GM21367 (cell line): Measurements from ENCODE around the gene TMED3.
"Not testable (repeated sequence)": the region's sequence is repeated elsewhere in the genome, so short reads cannot be mapped to it uniquely, and the experiment has no call there.

Experiments
- ATAC-seq: cut with Tn5 transposase; IDR thresholded peaks from one replicate; pipeline ENCODE4 v1.9.1; 2021; ENCODE audit not compliant: unreplicated experiment

TMED3 gene

GRCh38 chr15:79315623-79316328, 4.9 kb downstream of the TMED3 start:
- no peak for ATAC-seq

DNA sequence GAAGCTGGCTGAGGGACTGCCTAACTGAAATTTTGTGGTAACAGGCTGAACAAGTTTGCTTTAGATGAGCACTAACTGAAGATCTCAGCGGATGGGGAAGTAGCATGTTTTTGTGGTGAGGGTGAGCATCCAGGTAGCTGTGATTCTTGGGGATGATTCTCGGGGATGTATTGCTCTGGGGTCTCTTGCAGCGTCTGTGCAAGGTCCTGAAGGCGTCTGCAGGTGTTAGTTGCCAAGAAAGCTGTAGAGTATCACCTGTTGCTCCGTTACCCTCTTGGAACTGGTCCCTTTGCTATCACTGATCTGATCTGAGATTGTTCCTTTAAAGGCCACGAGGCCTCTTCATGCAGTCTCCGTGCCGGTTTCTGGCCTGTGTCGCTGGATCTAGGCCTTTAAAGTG, 6.0 kb downstream of the TMED3 start:
- ATAC-seq: no peak

GRCh38 chr15:79319973-79320372, 9.1 kb downstream of the TMED3 start:
- not testable (repeated sequence) for ATAC-seq

- ATAC-seq: no peak
Observed at GRCh38 chr15:79321876-79322275, 11.0 kb downstream of the TMED3 start.

DNA sequence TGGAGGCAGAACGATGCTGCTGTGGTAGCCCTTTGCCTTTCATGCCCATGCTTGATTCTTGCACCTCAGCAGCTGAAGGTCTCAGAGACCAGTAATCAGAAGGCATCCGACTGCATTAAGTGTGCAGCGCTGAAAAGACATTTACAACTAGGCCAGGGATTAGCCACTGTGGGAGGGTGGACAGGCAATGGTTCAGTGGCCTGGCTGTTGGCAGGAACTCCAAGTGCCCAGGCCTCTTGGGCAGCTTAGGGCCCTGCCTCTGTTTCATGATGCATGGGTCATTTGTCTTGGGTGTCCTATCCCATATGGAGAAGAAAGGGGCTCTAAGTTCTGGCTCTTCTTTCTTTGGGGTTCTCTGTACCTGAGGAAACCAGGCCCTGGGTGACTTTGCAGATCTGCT, 11.4 kb downstream of the TMED3 start:
- no peak for ATAC-seq

DNA sequence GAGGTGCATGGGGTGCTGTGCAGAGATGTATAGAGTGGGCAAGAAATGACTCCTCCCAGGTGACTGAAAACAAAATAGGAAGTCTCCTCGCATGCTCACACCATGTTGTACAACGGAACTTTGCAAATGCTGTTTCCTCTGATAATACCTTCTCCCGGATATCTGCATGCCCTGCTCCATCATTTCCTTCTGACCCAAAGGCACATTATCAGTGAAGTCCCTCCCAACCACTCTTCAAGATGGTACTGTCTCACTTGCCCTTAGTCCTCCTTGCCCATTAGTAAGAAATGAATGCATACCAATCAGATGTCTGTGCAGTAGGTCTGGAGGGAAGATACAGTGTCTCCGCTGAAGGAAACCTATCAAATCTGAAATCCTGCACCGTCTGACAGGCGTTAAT, 12.0 kb downstream of the TMED3 start:
- no peak for ATAC-seq

DNA sequence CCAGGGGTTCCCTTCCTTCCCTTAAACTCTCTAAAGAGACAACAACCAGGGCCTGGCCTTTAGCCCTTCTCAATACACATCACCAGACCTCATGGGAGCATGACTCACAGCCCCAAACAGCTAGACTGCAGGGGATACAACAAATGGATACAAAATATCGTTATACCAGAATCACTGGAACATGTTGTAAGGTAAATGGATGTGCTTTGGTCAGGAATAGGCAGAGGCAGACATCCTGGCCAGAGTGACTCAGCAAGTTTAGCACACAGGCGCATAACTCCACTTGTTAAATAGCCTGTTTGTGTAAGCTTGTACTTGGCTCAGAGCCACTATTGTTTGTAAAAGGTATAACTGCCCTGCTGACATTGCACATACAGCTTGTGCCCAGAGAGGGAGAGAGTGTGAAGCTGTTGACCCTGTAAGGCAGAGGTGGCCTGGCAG, 18.3 kb downstream of the TMED3 start:
- no peak for ATAC-seq

DNA sequence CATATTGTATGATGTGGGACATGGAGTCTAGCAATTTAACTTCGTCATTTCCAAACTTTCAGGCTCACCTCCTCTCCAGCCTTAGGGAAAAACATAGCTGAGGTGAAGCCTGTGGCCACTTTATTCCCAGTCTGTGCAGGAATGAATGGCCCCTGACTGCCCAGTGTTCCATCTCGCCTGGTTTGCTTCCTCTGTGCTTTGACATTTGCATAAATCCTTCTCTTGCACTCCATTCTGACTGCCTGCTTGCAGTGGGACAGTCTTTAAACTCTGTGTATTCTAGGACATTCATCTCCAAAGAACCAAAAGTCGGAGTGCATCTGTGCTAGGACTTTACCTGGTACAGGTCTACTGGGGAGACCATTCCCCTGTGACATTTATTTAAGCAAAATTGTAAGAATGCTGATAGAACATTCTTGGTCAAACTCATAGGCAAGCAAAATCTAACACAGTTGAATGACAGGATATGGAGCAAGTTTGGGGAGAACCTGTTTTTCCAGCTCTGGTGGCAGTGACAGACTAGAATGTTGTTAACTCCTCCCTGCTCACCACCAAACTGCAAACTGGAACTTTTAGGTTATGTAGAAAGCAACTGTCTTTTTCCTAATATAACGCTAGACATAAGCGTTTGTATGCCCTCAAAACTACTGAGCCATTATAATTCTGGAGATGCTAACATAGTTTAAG, 22.1 kb downstream of the TMED3 start:
- no peak for ATAC-seq

DNA sequence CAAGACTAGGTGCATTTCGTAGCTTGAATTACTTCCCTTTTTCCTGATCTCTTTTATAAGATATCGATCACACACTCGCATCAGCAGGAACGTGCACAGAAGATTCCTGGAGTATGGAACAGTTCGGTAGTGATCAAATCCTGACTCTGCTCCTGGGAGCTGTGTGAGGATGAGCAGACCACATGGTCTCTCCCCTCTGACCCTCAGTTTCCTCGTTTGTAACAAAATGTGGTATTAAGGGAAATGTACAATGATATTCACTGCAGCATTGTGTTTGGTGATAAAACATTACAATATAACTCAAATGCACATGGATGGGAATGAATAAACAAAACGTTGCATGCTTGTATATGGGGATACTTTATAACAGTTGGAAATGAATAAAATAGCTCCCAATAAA, 26.7 kb downstream of the TMED3 start:
- ATAC-seq: no peak

GRCh38 chr15:79339588-79340314, 28.8 kb downstream of the TMED3 start:
- no peak for ATAC-seq

DNA sequence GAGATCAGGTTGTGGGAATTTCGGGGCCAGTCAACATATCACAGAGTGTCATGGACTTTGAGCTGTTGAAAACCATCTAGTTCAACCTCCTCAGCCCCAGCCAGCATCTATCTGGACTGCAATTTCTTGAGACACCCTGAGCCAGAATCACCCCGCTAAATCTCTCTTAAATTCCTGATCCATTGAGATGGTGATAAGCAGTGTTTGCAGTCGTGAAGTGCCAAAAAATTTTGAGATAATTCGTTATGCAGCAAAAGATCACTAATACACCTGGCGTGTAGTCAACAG, 29.3 kb downstream of the TMED3 start:
- no peak for ATAC-seq

DNA sequence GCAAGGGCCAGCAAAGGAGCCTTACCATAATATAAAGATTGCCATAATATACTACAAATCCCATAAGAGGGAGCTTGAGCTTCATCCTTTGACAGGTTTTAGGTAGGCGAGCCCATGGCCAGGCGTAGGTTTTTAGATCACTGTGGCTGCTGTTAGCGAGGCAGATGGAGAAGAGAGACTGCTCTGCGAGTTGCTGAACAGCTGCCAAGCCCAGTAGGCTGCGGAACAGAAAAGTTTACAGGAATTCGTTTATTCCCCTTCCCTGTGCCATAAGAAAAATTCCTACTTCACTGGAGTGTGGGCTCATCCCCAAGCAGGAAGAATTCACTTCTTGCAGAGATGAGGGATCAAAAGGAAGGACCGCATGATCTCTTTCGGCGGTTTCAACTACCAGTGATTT, 30.5 kb downstream of the TMED3 start:
- no peak for ATAC-seq

DNA sequence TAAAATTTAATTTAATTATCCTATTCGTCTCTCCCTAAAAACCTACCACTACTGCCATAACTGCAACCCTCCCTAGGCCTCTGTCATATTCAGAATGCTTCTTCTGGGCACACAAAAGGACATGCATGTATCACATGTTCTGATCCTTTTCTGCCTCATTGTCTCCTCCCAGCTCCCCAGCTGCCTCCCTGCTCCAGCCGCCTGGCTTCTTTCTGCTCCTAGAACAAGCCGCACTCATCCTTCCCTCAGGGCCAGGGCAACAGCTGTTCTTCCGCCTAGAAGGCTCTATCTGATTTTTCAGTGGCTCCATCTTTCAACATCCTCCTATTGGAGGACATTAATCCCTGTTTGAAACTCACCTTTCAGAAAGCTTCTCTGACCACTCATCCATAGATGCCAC, 38.6 kb downstream of the TMED3 start:
- no peak for ATAC-seq

- ATAC-seq: no peak
Observed at GRCh38 chr15:79352206-79352605, 41.3 kb downstream of the TMED3 start.

DNA sequence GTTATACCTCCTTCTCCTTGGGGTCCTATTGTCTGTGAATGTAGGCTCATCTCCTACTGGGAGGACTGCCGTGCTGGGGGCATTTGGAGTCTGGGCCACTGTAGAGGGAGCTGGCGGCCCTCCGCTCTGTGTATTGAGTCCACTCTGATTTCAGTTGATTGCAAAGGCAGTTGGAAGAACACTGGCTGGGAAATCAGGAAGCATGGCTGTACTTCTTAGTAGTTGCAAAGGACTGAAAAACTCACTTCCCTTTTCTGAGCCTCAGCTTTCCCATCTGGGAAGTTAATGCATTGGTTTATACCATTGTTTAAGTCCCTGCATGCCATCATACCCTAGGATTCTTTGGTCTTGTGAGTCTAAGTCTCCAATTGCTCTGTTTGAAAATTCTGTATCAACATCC, 46.7 kb downstream of the TMED3 start:
- ATAC-seq: no peak

GRCh38 chr15:79358069-79358468, 47.2 kb downstream of the TMED3 start:
- no peak for ATAC-seq

DNA sequence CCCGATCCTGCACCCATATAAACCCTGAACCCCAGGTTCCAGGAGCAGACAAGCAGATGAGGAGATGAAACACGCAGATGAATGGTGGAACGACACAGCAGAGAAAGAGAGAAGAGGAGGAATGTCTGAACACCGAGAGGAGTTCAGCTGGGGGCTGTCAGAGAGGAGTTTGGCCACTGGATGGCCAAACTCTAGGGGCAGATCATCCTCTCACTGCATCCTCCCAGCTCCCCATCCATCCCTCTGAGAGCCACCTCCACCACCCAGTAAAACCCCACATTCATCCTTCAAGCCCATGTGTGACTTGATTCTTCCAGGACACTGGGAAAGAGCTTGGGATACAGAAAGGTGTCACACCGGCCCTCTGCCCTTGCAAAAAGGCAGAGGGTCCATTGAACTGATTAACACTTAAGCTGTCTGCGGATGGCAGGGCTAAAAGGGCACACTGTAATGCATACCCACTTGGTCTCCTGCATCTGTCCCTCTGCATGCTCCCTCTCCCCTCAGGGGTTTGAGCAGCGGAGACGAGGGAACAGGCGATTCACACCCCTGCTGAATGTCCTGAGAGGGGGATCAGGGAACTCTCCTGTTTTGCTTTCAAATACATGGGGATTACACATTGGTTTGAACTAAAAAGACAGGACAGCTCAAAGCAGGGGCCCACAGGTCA, 53.8 kb downstream of the TMED3 start:
- no peak for ATAC-seq

GRCh38 chr15:79365765-79366164, 54.9 kb downstream of the TMED3 start:
- ATAC-seq: no peak

DNA sequence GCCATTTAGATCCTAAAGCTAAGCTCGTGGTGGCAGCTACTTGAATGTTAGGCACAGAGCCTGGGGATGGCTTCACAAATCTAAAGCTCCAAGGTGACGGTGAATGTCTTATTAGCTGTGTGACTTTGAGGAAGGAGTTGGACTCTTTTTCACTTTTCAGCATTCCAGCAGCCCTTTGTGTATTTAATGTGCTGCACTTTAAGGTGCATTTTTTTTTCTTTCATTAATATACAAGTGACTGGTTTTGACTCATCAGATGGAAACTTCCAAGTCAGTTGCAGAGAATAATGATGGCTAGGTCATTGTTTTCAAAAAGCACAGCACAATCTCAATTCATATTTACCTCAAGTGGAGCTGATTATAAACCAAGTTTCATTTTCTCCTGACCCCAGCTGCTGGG, 55.8 kb downstream of the TMED3 start:
- ATAC-seq: no peak

- ATAC-seq: no peak
Observed at GRCh38 chr15:79370716-79371115, 59.8 kb downstream of the TMED3 start.

GRCh38 chr15:79371591-79371990, 60.7 kb downstream of the TMED3 start:
- ATAC-seq: no peak

DNA sequence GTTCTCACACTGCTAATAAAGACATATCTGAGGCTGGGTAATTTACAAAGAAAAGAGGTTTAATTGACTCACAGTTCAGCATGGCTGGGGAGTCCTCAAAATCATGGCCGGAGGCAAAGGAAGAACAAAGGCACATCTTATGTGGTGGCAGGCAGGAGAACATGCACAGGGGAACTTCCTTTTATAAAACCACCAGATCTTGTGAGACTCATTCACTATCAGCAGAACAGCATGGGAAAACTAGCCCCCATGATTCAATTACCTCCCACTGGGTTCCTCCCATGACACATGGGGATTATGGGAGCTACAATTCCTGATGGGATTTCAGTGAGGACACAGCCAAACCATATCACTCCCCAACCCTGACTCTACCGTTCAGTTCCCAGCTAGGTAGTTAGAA, 61.5 kb downstream of the TMED3 start:
- ATAC-seq: no peak
